Stimulated activated naive CD8-positive, alpha-beta T cell treated with anti-CD3 and anti-CD28 coated beads, Interleukin-15, amount 100 ng/mL, for 72 hours (primary cell): ENCODE measurements around the gene EIF1AX.
"Not testable (repeated sequence)": the region's sequence is repeated elsewhere in the genome, so short reads cannot be mapped to it uniquely, and the experiment has no call there.

Experiments used
- ATAC-seq: fragments of 150-1000 bp; cut with Tn5 transposase; 2 replicates; pipeline ENCODE4 v1.10.0; 2021; ENCODE audit warnings: mild to moderate bottlenecking, moderate library complexity
- DNase-seq, 2 donors: peaks; one replicate each; pipeline ENCODE4 v3.0.0; 2021 to 2022
- H3K27ac Mint-ChIP-seq, 2 donors: one replicate each; pipeline ENCODE4 v1.8.0; 2022; ENCODE audit warnings: mild to moderate bottlenecking in 2 of 2, mixed read lengths in 2 of 2, moderate library complexity in 2 of 2
- H3K27me3 Mint-ChIP-seq: one replicate; pipeline ENCODE4 v1.8.0; 2022; ENCODE audit warnings: mixed read lengths
- H3K4me1 Mint-ChIP-seq: one replicate; pipeline ENCODE4 v1.8.0; 2022; ENCODE audit warnings: mild to moderate bottlenecking, mixed read lengths
- H3K4me3 Mint-ChIP-seq, 2 donors: one replicate each; pipeline ENCODE4 v1.8.0; 2022; ENCODE audit warnings: mild to moderate bottlenecking in 2 of 2, mixed read lengths in 2 of 2, moderate library complexity in 1 of 2
- H3K9me3 Mint-ChIP-seq, 2 donors: one replicate each; pipeline ENCODE4 v1.8.0; 2022; ENCODE audit warnings: mixed read lengths in 2 of 2

EIF1AX gene

DNA sequence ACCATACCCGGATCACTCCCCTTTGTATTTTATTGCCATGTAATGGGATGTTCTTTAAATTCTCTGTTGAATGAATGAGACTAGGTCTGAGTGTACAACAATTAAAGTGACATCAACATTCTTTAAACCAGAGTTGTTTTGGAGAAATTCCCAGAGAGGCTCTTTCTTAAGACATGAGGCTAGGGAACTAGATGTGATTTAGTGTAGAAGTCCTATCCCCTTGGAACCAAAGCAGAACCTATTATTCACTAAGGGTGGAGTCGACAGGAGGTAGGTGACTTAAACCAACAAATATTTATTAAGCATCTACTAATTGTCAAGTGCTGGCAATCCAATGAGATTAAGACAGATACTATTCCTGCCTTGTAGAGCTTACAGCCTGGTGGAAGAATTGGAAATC, 1.7 kb downstream of the EIF1AX start:
- no peak overlapping the region for H3K27ac Mint-ChIP-seq

DNA sequence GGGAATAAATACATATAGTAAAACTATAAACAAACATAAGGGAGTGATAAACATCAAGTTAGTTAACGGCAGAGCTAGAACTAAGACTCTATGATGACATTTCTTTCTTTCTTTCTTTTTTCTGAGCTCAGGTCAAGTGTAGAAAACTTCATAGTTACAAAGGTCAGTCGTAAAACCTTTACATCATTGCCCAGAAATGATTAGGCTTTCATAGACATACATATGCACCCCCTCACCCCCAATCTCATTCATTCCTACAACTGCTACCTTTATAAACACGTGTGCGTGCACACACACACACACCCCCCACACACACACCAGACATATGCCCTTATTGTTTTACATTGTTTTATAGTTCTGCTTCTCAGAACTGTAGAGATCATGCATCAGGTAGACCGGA, 5.7 kb downstream of the EIF1AX start:
- no peak for DNase-seq
- no peak for ATAC-seq
- Mint-ChIP-seq H3K27me3 (no peaks in the 10 kb centered on the region), H3K27ac (no peak overlapping the region), H3K4me1 (peaks cover 28% of the 10 kb centered on the region), H3K4me3 (no peak overlapping the region), H3K9me3 (no peaks in the 10 kb centered on the region)

More for the DNA sequence above, 1.7 kb downstream of the EIF1AX start:
- DNase-seq (no peak), ATAC-seq (no peak)
- H3K27me3 Mint-ChIP-seq: no peaks in the 10 kb centered on the region
- H3K9me3 Mint-ChIP-seq: no peaks in the 10 kb centered on the region
- H3K4me1 Mint-ChIP-seq: peaks cover 51% of the 10 kb centered on the region
- peak overlapping the region; percentile 87 to 88 for H3K4me3 Mint-ChIP-seq

DNA sequence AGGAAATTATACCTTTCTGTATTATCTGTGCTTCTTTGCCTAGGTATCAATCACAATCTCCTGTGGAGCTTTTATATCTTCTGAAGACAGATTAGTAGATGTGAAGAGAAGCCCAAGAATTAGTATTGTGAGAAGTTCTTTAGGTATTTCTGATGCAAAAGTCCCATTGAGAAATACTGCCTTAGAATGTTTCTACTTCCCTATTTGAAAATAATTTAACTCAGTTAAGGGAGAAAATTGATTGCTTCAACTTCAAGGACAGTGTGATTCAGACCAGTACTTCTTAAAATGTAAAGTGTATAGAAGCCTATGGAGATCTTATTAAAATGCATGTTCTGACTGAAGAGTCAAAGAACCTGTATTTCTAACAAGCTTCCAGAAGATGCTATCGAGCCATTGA, 9.0 kb downstream of the EIF1AX start:
- Mint-ChIP-seq H3K27me3 (no peaks in the 10 kb centered on the region), H3K4me3 (no peak overlapping the region), H3K27ac (no peak overlapping the region), H3K4me1 (peaks cover 13% of the 10 kb centered on the region), H3K9me3 (no peaks in the 10 kb centered on the region)
- ATAC-seq: no peak
- no peak for DNase-seq

DNA sequence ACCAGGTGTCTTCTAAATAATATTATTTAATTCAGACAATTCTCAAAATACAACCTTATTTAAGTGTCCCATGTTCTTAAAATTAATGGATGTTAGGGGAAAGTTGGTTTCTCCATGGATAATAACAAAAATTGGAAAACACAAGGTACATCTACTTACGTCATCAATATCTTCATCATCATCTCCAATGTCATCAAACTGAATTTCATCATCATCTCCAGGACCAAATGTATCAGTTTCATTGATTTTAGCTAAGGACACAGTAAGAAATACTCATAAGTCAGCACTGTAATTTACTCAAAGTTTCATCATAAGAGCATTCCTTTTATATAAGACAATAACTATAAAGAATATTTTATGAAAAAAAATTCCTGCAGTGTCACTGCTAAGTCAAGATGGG, 11.3 kb downstream of the EIF1AX start:
- Mint-ChIP-seq H3K27me3 (no peaks in the 10 kb centered on the region), H3K4me1 (no peaks in the 10 kb centered on the region), H3K9me3 (no peaks in the 10 kb centered on the region), H3K27ac (no peak overlapping the region), H3K4me3 (no peak overlapping the region)
- no peak for DNase-seq
- no peak for ATAC-seq

DNA sequence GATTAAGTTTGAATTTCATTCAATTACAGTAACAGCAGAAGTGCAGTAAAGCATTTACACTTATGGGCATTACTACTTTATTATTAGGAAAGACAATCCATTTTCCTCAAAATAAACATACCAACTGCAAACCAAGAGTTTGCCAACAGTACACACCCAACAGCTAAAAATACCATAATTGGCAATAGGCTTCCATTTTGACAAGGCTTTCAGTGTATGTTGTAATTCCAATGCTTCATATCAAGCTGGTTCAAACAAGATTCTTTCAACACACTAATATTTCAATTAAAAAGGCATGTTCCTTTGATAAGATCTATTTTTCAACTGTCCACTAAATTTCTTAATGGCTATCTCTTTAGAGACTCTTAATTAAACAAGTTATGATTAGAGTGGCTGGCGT, 12.1 kb downstream of the EIF1AX start:
- H3K27ac Mint-ChIP-seq: no peak overlapping the region
- no peaks in the 10 kb centered on the region for H3K27me3 Mint-ChIP-seq
- H3K9me3 Mint-ChIP-seq: no peaks in the 10 kb centered on the region
- DNase-seq (no peak), ATAC-seq (no peak)
- no peaks in the 10 kb centered on the region for H3K4me1 Mint-ChIP-seq
- H3K4me3 Mint-ChIP-seq: no peak overlapping the region

DNA sequence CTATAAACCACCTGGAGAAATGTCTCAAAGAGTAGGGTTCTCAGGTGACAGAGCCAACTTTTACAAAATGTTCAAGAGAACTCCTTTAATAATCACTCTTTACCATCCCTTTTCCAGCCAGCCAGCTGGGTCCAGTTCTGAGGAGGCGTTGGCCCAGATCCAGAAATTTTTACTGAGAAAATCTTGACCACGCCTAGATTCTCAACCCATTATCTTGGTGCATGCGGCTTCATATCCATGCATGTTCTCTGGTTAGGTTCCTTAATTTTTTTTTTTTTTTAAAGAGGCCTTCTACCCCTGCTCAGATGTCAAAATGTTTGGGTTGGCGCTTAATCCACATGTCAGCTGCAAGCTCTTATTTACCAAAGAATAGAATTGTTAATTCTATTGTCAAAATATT, 13.0 kb downstream of the EIF1AX start:
- Mint-ChIP-seq H3K4me3 (no peak overlapping the region), H3K27ac (no peak overlapping the region), H3K4me1 (no peaks in the 10 kb centered on the region), H3K27me3 (no peaks in the 10 kb centered on the region), H3K9me3 (no peaks in the 10 kb centered on the region)
- ATAC-seq (no peak), DNase-seq (no peak)

DNA sequence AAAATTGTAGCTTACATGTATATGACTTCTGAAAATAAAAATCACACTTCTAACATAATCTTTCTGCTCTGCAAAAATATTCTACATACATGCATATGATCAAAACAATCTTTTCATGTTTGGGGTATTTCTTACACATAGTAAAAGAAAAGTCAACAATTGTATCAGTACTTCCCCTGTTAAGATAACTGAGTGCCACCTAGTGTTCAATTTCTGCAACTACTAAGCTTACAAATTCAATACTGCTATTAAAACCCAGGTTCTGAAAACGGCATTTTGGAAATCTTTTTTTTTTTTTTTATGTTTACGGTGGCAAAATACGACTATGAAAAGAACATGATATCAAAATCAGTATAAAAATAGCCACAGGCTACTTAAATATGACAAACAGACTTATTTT, 14.2 kb downstream of the EIF1AX start:
- peak; percentile 56 for ATAC-seq
- H3K9me3 Mint-ChIP-seq, H3K27me3 Mint-ChIP-seq, H3K4me3 Mint-ChIP-seq, H3K4me1 Mint-ChIP-seq, DNase-seq, H3K27ac Mint-ChIP-seq: not testable (repeated sequence)

DNA sequence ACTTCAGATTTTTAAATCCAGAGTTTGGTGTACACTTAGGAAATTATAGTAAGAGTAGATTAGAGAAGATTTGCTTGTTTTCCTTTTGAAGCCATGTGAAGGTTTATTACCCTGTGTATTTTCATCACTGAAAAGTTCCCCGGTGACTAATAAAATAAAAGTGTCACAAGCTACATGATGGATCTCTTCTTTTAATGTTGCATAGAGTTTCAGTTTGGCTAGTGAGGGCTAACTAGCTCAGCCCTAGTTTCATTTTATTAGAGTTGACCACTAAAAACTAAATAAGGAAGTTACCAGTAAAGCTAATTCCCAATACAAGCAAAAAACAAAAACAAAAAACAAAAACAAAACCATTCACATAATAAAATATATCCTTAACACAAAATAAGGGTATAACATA, 14.8 kb downstream of the EIF1AX start:
- H3K4me1 Mint-ChIP-seq, H3K27ac Mint-ChIP-seq, H3K4me3 Mint-ChIP-seq, DNase-seq, ATAC-seq, H3K9me3 Mint-ChIP-seq, H3K27me3 Mint-ChIP-seq: not testable (repeated sequence)

DNA sequence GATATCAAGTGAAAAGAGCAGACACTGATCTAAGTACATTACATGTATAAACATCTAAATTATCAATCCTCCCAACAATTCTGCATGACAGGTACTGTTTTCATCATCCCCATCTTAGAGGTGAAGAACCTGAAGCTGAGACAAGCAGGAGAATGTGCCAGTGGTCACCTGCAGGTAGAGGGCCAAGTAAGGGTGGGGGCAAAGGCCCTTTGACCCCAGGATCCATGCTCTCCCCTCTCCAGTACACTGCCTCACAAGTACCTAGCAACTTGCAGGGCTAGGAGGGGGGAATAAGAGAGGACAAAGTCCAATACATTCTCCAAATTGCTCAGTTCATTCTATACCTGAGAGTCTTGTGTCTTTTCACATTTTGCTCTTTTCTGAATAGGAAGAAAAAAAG, 16.7 kb downstream of the EIF1AX start:
- no peak overlapping the region for H3K4me3 Mint-ChIP-seq
- DNase-seq: no peak
- H3K9me3 Mint-ChIP-seq: no peaks in the 10 kb centered on the region
- no peaks in the 10 kb centered on the region for H3K27me3 Mint-ChIP-seq
- no peak for ATAC-seq
- no peak overlapping the region for H3K27ac Mint-ChIP-seq
- no peaks in the 10 kb centered on the region for H3K4me1 Mint-ChIP-seq

DNA sequence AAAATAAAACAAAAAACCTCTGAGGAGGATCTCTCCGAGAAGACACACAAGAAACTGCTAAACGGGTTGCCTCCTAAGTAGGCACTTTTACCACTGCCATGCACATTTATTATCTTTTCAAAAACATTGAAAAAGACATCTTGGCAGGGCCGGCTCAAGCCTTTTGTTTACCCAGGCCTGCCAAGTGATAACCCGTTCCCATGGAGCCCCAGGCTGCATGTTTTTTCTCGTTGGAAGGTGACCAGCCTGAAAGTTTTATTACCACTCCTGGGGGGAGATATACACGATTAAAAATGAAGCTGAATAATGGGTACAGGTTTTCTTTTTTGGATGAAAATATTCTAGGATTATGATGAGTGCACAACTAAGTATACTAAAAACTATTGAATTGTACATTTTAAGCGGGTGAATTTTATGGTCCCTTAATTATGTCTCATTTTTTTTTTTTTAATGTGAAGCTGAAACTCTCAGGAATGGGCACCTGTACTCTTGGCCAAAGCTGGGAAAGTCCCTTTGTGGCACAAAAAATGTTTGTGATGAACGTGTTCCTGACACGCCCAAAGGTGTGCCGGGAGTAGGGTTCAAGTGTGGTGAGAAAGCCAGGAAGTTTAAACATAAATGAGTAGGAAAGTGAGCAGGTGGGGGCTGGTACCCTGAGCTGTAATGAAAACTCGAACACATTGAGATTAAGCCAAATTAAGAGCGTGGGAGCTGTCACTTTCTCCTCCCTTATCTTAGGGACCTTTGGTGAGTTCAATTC, 23.4 kb downstream of the EIF1AX start:
- Mint-ChIP-seq H3K4me1 (no peaks in the 10 kb centered on the region), H3K27ac (no peak overlapping the region), H3K27me3 (peaks cover 35% of the 10 kb centered on the region), H3K4me3 (no peak overlapping the region), H3K9me3 (no peaks in the 10 kb centered on the region)
- DNase-seq (no peak), ATAC-seq (no peak)

DNA sequence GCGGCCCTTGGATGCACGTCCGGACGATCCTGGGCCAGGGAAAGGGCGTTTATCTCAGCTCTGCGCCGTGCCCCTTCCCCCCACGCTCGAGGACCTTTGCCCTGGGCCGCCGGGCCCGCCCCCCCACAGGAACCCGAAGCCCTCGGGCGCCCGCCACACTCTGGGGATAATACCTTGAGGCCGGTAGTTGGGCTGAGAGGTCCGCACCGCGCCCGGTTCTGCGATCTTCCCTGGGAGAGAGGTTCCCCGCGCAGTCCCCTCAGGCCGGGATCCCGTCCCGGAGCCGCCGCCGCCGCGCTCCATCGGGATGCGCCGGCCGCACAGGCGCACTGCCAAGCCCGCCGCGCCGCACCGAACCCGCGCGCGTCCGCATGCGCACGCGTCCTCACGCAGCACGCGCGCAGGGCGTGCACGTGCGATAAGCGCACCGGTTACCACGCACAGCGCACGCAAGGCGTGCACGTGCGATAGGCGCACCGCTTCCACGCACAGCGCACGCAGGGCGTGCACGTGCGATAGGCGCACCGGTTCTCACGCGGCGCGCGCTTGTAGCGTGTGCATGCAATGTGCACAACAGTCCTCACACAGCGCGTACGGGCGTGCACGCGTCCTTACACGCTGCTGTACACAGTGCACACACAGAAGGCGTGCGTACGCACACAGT, 24.9 kb downstream of the EIF1AX start, which contains the start of gene MAP7D2:
TSS of gene MAP7D2 (minus strand) at position 331 of the 664 bp plus-strand sequence. CDS start at position 303, 28 bp downstream.
- peaks cover 35% of the 10 kb centered on the region for H3K27me3 Mint-ChIP-seq
- H3K4me1 Mint-ChIP-seq: no peaks in the 10 kb centered on the region
- H3K4me3 Mint-ChIP-seq: peak within 1 kb of the TSS; percentile 58 to 69
- H3K27ac Mint-ChIP-seq: no peak within 1 kb of the TSS
- peak; percentile 43 for ATAC-seq
- no peak for DNase-seq
- H3K9me3 Mint-ChIP-seq: no peaks in the 10 kb centered on the region

DNA sequence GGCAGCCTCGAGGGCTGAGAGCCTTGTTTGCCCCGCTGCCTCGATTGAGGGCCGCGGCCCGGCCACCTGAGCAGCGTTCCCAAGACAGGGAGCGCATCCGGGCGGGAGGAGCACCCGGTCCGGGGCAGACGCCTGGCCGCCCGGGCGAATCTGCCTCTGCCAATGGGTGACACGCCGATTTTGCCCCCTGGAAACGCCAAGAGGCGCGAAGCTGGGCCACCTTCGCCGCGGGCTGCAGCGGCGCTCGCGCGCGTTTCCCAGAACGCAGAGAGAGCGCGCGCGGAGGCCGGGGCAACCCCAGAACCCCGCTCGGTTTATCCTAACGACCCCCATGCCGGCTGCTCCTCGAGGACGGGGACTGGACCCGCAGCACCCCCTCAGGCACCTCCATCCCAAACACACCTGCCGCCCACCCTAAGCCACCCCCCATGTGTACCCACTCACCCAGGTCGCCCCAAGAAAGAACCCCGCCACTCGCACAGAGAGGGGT, 25.5 kb downstream of the EIF1AX start:
- Mint-ChIP-seq H3K27me3 (peaks cover 35% of the 10 kb centered on the region), H3K4me1 (no peaks in the 10 kb centered on the region), H3K9me3 (no peaks in the 10 kb centered on the region), H3K4me3 (peak overlapping the region; percentile 58 to 69), H3K27ac (no peak overlapping the region)
- ATAC-seq: no peak
- DNase-seq: no peak

DNA sequence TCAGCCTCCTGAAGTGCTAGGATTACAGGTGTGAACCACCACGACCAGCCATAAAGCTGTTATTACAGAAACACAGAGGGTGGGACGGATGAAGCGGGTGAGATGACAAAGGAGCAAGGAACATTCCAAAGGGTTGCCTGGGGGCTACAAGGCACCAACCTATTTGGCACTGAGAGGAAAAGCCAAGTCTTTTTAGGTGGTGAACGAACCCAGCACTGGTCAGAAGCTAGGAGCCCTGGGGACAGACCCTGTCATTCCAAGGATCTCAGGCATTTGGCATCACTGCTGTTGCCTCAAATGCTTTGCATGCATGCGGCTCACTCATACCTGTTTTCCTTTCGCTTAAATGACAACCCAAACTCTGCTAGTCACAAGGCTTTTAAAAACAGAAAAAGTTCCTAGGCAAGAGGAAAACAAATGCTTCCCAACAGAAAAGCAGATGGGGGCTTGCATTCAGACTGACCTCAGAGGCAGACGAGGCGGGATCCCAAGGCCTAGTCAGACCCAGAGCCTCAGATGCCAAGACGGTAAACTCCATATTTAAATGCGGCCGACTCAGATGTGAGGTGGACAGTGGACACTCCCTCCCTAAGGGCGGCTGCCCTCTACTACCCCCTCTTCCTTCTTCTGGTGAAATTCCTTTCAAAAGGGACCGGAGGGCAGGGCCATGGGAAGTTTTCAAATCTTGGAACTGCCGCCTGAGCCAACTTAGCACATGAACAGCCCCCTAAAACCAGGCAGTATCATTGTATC, 29.4 kb downstream of the EIF1AX start:
- Mint-ChIP-seq H3K9me3 (no peaks in the 10 kb centered on the region), H3K27ac (no peak overlapping the region), H3K4me1 (no peaks in the 10 kb centered on the region), H3K27me3 (peaks cover 27% of the 10 kb centered on the region), H3K4me3 (no peak overlapping the region)
- ATAC-seq (no peak), DNase-seq (no peak)

DNA sequence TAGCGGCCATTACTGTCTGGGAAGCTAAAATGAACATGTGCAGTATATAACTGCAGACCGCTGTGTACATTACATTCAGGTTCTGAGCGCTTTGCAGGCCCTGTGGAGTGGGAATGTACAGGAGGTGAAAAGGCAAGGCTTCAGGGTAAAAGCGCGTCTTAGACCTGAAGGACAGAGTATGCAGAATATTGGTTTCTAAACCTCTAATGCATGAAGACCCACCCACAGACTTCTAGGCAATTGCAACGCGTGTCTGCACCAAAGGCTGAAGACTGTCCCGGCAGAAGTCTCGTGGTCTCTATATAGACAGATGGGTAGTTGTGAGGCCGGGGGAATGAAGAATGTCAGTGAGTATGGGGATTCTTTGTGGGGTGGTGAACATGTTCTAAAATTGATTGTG, 30.4 kb downstream of the EIF1AX start:
- no peak overlapping the region for H3K27ac Mint-ChIP-seq
- no peak for DNase-seq

DNA sequence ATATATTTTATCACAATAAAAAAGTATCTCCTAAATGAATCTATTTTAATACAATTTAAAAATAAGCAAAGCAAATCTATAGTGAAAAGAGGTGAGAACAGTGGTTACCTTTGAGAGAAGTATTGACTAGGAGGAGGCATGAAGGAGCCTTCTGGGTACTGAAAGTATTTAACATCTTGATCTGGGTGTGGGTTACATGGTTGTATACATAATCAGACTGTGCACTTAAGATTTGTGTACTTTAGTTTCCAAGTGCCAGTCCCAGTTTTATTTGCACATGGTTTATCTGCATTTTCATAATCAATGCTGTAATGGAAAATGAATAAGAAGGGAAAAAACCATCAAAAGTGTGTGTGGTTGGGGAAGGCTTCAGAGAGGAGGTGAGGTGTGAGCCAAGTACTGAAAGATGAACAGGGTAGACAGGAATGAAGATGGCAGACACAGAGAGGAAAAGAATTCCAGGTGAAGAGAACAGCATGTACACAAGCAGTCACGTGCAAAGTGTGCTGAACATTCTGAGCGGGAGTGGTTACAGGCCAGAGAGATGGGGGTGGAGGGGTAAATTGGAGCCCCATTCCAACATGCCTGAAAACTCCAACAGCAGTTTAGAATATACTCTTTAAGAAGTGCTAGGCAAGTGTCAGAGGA, 39.6 kb downstream of the EIF1AX start:
- peak overlapping the region in 1 of 2 donors; percentile 25 for H3K4me3 Mint-ChIP-seq
- no peak for DNase-seq
- peaks cover 0 to 6% of the 10 kb centered on the region in 2 donors for H3K9me3 Mint-ChIP-seq

More for the DNA sequence above, 30.4 kb downstream of the EIF1AX start:
- ATAC-seq: no peak
- Mint-ChIP-seq H3K4me1 (no peaks in the 10 kb centered on the region), H3K4me3 (no peak overlapping the region), H3K27me3 (peaks cover 24% of the 10 kb centered on the region), H3K9me3 (no peaks in the 10 kb centered on the region)

More for the DNA sequence above, 39.6 kb downstream of the EIF1AX start:
- no peak for ATAC-seq
- Mint-ChIP-seq H3K4me1 (peaks cover 8% of the 10 kb centered on the region), H3K27ac (no peak overlapping the region), H3K27me3 (no peaks in the 10 kb centered on the region)
